GM18502 (cell line): ENCODE measurements around the gene AHSA1.

Source experiments
- ATAC-seq: cut with Tn5 transposase; IDR thresholded peaks from one replicate; pipeline ENCODE4 v1.9.1; 2021; ENCODE audit warnings: mild to moderate bottlenecking; ENCODE audit not compliant: unreplicated experiment, poor library complexity

The AHSA1 gene

GRCh38 chr14:77470224-77470870 lies 12.5 kb downstream of the AHSA1 start:
- ATAC-seq = no peak

GRCh38 chr14:77473921-77474320 lies 16.0 kb downstream of the AHSA1 start:
- ATAC-seq = no peak

DNA sequence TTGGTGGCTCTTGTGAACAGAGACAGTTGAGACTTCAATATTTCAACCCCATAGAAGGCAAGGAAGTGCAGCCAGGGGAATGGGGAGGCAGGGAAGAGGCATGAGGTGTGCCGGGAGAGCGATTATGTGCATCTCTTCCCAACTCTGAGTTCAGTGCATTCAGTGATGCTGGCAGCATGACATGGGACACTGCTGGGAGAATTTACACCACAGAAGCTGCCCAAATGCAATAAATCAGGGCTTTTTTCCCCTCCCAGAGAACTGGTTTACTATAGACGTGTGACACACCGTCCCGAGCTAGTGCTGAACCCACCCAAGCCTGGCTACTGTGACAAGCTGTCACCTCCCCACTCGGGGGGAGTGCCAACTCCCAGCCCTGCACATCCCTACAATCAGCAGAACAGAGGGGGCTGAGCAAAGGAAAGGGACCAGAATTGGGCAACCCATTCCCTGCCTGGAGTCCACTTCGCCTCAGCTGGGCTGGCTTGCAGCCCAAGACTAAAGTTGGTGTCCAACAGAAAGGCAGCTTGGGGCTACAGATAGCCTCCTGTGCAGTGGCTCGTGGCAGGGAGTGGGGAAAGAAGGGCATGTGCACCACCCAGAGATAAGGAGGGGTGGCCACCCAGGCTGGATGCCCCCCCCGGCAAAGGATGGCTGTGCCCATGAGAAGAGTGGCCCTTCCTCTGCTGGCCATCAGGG lies 16.7 kb downstream of the AHSA1 start:
- no peak for ATAC-seq

- ATAC-seq = no peak
Observed at GRCh38 chr14:77475432-77476115, 17.7 kb downstream of the AHSA1 start.

DNA sequence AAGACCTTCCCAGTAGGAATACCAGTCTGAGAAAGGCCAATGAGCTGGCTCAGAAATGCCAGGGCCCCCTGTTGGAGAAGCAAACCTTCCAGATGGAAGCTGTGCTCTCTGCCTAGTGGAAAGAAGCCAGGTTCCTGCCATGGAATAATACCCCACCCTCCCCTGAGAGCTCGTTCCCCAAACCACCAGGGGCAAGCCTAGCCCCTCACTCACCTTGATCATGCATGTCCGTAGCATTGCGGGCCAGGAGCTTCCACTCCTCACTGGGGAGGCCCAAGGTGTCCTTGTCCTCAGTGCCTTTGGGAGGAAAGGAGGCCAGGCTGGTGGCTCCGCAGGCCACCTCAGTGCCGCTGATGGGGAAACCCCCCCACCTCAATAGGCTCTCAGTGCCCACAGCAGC lies 20.1 kb downstream of the AHSA1 start:
- no peak for ATAC-seq

DNA sequence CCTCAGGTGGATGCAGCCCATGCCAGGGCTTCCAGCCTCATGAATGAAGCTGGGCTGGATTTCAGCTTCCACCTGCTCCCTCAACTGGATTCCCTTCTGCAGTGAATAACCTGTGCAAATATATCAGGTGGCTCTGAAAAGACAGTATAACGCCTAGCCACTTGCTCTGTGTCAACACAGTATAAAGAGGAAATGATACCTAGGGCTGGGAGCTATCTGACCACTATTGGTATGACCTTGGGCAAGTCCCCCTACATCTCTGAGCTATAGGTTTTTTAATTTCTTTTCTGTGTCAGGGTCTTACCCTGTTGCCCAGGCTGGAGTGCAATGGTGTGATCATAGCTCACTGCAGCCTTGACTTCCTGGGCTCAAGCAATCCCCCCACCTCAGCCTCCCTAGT lies 20.9 kb downstream of the AHSA1 start:
- peak; percentile 96 for ATAC-seq

GRCh38 chr14:77482422-77482821 lies 24.5 kb downstream of the AHSA1 start:
- no peak for ATAC-seq

DNA sequence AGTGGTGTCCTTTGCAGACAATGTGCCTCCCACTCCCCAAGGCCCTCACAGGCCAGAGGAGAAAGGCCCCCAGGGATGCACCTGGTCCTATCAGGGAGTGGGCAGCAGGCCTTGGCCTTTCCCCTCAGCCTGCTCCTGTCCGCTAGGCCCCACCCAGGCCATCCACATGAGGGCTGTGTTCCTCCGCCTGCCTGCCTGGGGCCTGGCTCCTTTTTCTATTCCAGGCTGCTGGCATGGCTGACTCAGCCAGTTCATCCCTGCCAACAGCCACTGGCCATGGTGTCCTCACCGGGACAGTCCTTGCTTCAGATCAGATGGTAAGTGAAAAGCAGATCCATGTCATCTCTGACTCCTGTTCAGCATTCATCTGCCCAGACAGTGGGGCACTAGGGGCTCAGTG lies 27.4 kb downstream of the AHSA1 start:
- no peak for ATAC-seq

DNA sequence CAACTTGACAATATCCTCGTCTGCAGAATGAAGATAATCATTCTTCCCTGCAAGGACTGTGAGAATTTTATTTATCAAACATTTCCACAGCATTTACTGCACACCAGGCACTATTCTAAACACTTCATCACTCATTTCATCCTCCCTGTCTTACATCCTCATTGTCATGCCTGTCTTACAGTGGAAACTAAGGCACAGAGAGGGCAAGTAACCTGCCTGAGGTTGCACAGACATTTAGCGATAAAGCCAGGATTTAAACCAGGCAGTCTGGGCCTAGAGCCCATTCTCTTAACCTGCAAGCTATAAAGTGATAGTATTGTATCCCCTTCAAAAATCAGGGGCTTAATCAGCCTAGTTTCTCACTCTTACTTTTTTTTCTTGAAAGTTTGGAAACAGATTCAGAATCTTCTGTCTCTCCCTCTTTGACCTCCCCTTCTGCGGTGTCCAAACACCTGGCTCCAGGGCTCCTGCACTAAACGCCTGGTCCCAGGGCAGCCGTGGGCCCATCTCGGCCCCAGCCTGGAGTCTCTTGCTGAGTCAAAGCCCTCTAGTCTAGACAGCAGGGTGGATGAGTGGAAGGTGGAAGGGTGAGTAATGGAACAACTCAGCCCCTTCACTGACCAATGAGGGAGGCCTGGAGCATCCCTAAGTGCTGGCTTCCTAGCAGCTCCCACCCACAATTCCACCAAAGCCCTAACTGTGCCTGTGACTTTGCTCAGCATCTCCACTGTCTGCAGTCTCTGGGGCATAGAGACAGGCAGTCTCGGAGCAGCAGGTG lies 28.2 kb downstream of the AHSA1 start:
- ATAC-seq = no peak

- no peak for ATAC-seq
Observed at GRCh38 chr14:77488558-77488957, 30.7 kb downstream of the AHSA1 start.

DNA sequence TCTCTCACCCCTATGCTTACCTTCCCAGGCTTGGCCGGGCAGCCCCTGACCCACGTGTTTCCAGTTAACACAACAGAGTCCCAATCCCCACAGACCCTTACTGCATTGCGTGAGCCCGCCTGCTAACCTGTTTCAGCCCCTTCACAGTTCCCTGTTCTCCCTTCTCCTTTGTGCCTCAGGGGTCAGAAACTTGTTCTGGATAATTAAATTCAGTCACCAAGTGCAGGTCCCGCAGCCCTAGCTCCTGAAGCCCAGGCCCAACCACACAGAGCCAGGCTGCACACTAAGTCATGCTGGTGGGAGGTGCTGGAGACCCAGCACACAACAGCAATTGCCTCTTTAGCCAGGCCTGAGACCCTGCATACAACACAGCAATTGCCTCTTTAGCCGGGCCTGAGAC lies 31.1 kb downstream of the AHSA1 start:
- ATAC-seq = no peak

GRCh38 chr14:77490347-77490986 lies 32.6 kb downstream of the AHSA1 start:
- no peak for ATAC-seq

DNA sequence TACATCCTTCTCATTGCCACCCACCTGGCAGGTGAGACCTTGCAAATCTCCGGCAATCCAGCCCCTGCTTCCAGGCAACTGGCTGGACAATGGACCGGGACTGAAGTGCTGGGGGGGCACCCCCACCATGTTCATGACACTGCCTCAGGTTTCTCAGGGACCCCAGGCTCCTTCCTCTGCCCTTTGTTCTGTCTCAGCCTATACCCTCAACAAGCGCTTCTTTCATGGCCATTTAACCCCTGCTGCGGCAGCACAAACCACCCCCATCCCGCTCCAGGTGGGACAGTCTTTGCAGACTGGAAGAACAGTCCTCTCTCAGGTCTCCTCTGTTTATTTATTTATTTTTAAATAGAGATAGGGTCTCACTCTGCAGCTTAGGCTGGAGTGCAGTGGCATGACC lies 33.2 kb downstream of the AHSA1 start:
- no peak for ATAC-seq

- no peak for ATAC-seq
Observed at GRCh38 chr14:77495334-77495733, 37.4 kb downstream of the AHSA1 start.

DNA sequence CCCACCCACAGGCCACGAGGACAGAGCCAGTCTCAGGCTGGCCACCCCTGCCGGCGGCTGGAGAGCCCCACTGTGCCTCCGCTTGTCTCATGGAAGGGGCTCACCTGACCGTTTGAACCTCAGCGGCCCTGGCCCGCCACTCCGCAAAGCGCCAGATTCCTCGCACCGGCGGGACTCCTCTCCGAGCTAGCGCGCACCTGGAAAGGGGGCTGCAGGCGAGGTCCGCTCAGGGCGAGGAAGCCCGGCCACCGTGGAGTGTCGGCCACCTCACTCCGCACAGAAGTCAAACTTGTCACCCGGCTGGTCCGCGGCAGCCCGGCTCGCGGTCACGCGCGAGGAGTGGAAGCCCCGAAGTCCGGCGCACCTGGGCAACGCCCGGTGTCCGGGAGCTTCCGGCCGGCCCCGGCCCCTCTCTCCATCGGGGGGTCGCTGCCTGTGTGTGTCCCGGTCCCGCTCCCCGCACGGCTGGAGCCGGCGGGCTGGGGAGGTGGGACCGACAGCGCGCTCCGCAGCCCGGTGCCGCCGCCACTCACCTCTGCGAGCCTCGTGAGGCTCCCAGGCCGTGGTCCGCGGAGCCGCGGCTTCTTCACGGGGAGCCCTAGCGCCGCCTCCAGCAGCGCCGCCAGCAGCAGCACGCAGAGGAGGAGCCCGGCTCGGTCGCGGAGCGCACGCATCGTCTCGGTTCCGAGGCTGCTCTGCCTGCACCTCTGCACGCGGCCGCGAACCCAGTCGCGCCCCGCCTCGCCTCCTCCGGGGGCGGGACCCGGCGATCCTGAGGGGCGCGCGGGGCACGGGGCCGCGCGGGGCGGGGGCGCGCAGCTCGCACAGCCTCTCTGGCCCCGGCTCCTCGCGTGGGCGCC lies 40.5 kb downstream of the AHSA1 start, which contains the start of gene ISM2:
ISM2 (minus strand) TSS at position 697 of the 860 bp plus-strand sequence; CDS start at position 674, 23 bp downstream.
- peak; percentile 73 for ATAC-seq

DNA sequence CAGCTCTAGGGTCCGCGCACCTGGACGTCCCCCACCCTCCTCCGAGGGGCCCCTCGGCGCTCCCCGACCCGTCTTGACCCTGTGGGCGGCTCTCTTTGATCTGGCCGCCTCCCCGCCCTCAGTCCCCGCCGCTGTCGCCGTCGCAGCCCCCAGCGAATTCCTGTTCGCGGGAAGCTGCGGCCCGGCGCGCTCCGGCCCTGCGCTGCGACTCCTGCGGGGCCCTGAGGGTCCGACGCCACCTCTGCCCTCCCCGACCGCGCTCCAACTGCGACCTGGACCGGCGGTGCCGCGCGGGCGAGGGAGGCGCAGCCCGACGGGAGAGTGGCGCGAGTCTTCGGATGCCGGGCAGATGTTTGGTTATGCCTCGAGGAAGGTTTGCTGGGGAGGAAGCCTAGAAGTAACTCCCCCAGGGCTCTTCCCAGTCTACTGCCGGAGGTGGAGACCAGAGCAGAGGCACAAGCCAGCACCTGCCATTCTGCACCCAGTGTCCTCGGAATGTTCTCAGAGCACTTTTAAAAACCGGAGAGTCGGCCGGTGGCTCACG lies 41.2 kb downstream of the AHSA1 start:
- ATAC-seq = peak; percentile 19

DNA sequence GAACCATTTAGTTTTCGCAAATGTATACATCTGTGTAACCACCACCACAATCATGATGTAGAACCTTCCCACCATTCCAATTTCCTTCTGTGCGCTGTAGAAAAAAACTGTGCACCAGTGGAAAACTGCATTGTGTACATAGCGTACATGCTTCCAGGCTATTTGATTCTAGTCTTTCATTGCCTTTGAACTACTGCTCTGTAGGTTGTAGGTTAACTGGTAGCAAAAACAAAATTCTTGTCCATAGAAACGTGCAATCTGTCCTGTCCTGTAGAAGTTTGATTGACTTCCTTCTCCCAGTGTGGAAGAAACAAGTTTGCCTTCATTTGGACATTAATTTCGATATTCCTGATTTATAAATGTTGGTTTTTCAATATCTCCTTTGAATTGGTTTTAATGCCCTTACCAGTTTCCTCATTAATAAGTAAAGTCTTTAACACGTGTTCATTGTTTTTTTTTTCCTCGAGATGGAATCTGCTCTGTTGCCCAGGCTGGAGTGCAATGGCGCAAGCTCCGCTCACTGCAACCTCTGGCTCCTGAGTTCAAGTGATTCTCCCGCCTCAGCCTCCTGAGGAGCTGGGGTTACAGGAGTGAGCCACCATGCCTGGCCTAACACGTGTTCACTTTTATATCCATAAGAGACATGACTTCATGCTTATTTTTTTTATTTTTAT lies 44.4 kb downstream of the AHSA1 start:
- ATAC-seq = no peak

- ATAC-seq = no peak
Observed at GRCh38 chr14:77503138-77503537, 45.2 kb downstream of the AHSA1 start.

DNA sequence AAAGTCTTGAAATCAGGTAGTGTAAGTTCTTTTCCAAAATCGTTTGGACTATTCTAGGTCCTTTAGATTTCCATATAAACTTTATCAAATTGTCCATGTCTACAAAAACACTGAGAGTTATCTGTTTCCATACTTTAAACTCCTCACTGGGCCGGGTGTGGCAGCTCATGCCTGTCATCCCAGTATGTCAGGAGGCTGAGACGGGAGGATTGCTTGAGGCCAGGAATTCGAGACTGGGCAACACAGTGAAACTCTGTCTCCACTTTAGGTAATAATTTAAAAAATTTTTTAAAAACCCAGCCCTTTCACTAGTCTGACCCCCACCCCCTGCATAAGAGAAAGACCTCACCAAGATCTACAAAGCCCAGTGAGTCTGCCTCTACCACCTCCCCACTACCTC lies 47.1 kb downstream of the AHSA1 start:
- no peak for ATAC-seq
